Common myeloid progenitor, CD34-positive (primary cell): ENCODE data around the gene NDUFA3.

ENCODE experiments used
- CTCF ChIA-PET: fragments of 350-600 bp; sonication (Branson Sonifier 250); formaldehyde crosslinking; loops from one replicate; lab custom pipeline; 2021; ENCODE audit warnings: antibody characterized with exemption; lab: Charles Lee
- POLR2A ChIA-PET: fragments of 350-600 bp; sonication (Branson Sonifier 250); formaldehyde crosslinking; loops from one replicate; lab custom pipeline; 2021; ENCODE audit warnings: antibody characterized with exemption; lab: Charles Lee
- DNase-seq, 3 donors: peaks; one replicate each; pipeline versions ENCODE4 v3.0.0 to v3.0.0-alpha.2; 2013
- H3K27ac ChIP-seq, 2 experiments: 1 replicate in 1 of 2; 2 replicates in 1 of 2; pipeline ENCODE4 v1.7.0; 2013; ENCODE audit warnings: inconsistent platforms in 2 of 2, low read length in 2 of 2, mild to moderate bottlenecking in 2 of 2, low read depth in 1 of 2, moderate library complexity in 1 of 2; ENCODE audit not compliant: severe bottlenecking in 2 of 2, insufficient read depth in 1 of 2, poor library complexity in 1 of 2
- H3K27me3 ChIP-seq, 5 experiments: replicated peaks in 2 of 5; 1 replicate in 3 of 5; 2 replicates in 2 of 5; pipeline versions ENCODE4 v1.6.1 to v1.7.0; 2013; ENCODE audit warnings: low read length in 4 of 5, mild to moderate bottlenecking in 2 of 5, moderate library complexity in 2 of 5, inconsistent platforms in 1 of 5; ENCODE audit not compliant: insufficient read depth in 5 of 5, control insufficient read depth in 4 of 5
- H3K36me3 ChIP-seq, 4 experiments: 1 replicate in 2 of 4; 2 replicates in 2 of 4; pipeline versions ENCODE4 v1.6.1 to v1.7.0; 2013; ENCODE audit warnings: low read length in 3 of 4, control low read depth in 1 of 4, mild to moderate bottlenecking in 1 of 4; ENCODE audit not compliant: control insufficient read depth in 4 of 4, insufficient read depth in 4 of 4
- H3K4me1 ChIP-seq, 4 experiments: 1 replicate in 3 of 4; 2 replicates in 1 of 4; pipeline versions ENCODE4 v1.6.1 to v1.7.1; 2013; ENCODE audit warnings: low read length in 3 of 4, mild to moderate bottlenecking in 3 of 4, control low read depth in 1 of 4, inconsistent platforms in 1 of 4, moderate library complexity in 1 of 4; ENCODE audit not compliant: control insufficient read depth in 4 of 4, insufficient read depth in 4 of 4; ENCODE audit errors: control extremely low read depth in 1 of 4
- H3K4me3 ChIP-seq, 7 experiments: 1 replicate in 4 of 7; 2 replicates in 3 of 7; pipeline versions ENCODE4 v1.5.1 to v1.7.0; 2013; ENCODE audit warnings: mild to moderate bottlenecking in 7 of 7, low read length in 6 of 7, moderate library complexity in 6 of 7, inconsistent platforms in 2 of 7, low read depth in 2 of 7, control low read depth in 1 of 7; ENCODE audit not compliant: insufficient read depth in 4 of 7, control insufficient read depth in 1 of 7; ENCODE audit errors: extremely low read depth in 1 of 7
- H3K9me3 ChIP-seq, 5 experiments: 1 replicate in 4 of 5; 2 replicates in 1 of 5; pipeline versions ENCODE4 v1.6.1 to v1.7.1; 2013; ENCODE audit warnings: low read length in 4 of 5, mild to moderate bottlenecking in 2 of 5, inconsistent platforms in 1 of 5, low read depth in 1 of 5, moderate library complexity in 1 of 5; ENCODE audit not compliant: control insufficient read depth in 4 of 5, insufficient read depth in 2 of 5; ENCODE audit errors: control extremely low read depth in 1 of 5
- WGBS: methylation state at CpG from one replicate; pipeline ENCODE4 v1.1.5; 2013; ENCODE audit not compliant: insufficient coverage; 5-methylcytosine and 5-hydroxymethylcytosine counted together

NDUFA3 gene

DNA sequence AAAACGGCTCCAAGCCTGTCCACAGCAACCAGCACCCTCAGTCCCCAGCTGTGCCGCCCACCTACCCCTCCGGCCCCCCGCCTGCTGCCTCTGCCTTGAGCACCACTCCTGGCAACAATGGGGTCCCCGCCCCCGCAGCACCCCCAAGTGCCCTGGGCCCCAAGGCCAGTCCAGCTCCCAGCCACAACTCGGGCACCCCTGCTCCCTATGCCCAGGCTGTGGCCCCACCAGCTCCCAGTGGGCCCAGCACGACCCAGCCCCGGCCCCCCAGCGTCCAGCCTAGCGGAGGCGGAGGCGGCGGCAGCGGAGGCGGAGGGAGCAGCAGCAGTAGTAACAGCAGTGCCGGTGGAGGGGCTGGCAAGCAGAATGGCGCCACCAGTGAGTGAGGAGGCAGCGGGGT is 45.5 kb downstream of the NDUFA3 start:
- Histone ChIP-seq H3K4me3 (no peak overlapping the region), H3K4me1 (no peaks in the 10 kb centered on the region), H3K27me3 (no peaks in the 10 kb centered on the region), H3K36me3 (peaks cover 11 to 97% (median 81%) of the 10 kb centered on the region in 4 experiments), H3K9me3 (no peaks in the 10 kb centered on the region), H3K27ac (no peak overlapping the region)
- ChIA-PET POLR2A (no interaction called here), CTCF (interaction anchor here (1.1 to 3.5 kb wide), 2 partner anchors 11 kb away, joined by 3 to 11 read pairs; partner anchors contain the start of gene LENG1)
- DNase-seq = no peak
- WGBS = 95% methylated on average over 18 of the region's 19 CpGs

GRCh38 chr19:54149021-54149812 is 46.6 kb downstream of the NDUFA3 start:
- DNase-seq = no peak
- WGBS = 96% methylated on average over 8 of the region's 12 CpGs
- Histone ChIP-seq H3K27ac (no peak overlapping the region), H3K4me3 (no peak overlapping the region), H3K9me3 (no peaks in the 10 kb centered on the region), H3K4me1 (no peaks in the 10 kb centered on the region), H3K27me3 (no peaks in the 10 kb centered on the region), H3K36me3 (peaks cover 1 to 97% (median 81%) of the 10 kb centered on the region in 4 experiments)
- CTCF ChIA-PET = interaction anchor here (1.0 to 3.5 kb wide), 3 partner anchors 10 to 30 kb away, joined by 3 to 11 read pairs (median 3); partner anchors contain the start of gene LENG1
- POLR2A ChIA-PET = interaction anchor here (0.8 kb wide), 2 partner anchors 10 to 12 kb away, joined by 3 read pairs; partner anchors contain the start of gene CNOT3

- Histone ChIP-seq H3K9me3 (no peaks in the 10 kb centered on the region), H3K4me1 (peaks cover 0 to 8% (median 0%) of the 10 kb centered on the region in 4 experiments), H3K27me3 (no peaks in the 10 kb centered on the region), H3K4me3 (no peak overlapping the region), H3K27ac (no peak overlapping the region), H3K36me3 (peaks cover 0 to 97% (median 77%) of the 10 kb centered on the region in 4 experiments)
- POLR2A ChIA-PET = no interaction called here
- no peak for DNase-seq
- CTCF ChIA-PET = interaction anchor here (3.5 kb wide), 1 partner anchor 7 kb away, joined by 11 read pairs; the partner anchor contains the start of gene LENG1
- WGBS = 94% methylated on average over 23 of the region's 23 CpGs
Measured at GRCh38 chr19:54151362-54152035, 48.8 kb downstream of the NDUFA3 start.

GRCh38 chr19:54152267-54152666 is 49.6 kb downstream of the NDUFA3 start:
- no peaks in the 10 kb centered on the region for H3K9me3 ChIP-seq
- DNase-seq = no peak
- no peak overlapping the region for H3K4me3 ChIP-seq
- H3K4me1 ChIP-seq = peaks cover 0 to 8% (median 0%) of the 10 kb centered on the region in 4 experiments
- no peaks in the 10 kb centered on the region for H3K27me3 ChIP-seq
- POLR2A ChIA-PET = no interaction called here
- H3K27ac ChIP-seq = no peak overlapping the region
- 95% methylated on average over 8 of the region's 12 CpGs for WGBS
- H3K36me3 ChIP-seq = peaks cover 2 to 97% (median 73%) of the 10 kb centered on the region in 4 experiments
- CTCF ChIA-PET = no interaction called here

DNA sequence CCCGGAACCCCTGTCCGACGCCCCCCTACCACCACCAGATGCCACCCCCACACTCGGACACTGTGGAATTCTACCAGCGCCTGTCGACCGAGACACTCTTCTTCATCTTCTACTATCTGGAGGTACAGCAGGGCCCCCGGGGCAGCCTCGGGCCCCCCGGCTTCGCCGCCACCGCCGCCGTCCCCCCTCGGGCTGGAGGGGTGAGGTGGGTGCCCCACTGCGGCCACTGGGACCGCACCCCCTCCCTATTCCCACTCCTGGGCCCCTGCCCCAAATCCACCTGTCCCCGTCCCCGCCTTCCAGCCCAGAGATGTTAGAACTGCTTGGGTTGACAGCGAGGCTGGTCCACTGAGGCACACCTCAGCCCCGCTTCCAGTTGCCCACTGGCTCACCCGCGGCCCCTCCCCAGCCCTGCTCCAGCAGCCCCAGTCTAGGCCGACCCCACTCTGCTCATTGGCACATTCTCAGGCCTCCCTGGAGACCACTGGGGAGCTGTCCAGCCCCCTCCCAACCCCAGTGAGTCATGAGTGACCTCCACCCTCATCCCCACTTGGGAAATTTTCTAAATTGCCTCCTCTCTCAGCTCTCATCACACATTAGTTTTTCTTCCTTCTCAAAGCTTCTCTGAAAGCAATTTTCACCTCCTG is 50.3 kb downstream of the NDUFA3 start:
- DNase-seq = no peak
- Histone ChIP-seq H3K4me1 (peaks cover 0 to 8% (median under 1%) of the 10 kb centered on the region in 4 experiments), H3K27me3 (no peaks in the 10 kb centered on the region), H3K27ac (no peak overlapping the region), H3K9me3 (no peaks in the 10 kb centered on the region), H3K4me3 (no peak overlapping the region), H3K36me3 (peaks cover 2 to 97% (median 72%) of the 10 kb centered on the region in 4 experiments)
- WGBS = 97% methylated on average over 7 of the region's 25 CpGs
- ChIA-PET CTCF (no interaction called here), POLR2A (no interaction called here)

- DNase-seq = no peak
- ChIA-PET CTCF (no interaction called here), POLR2A (no interaction called here)
- H3K4me3 ChIP-seq = no peak overlapping the region
- peaks cover 0 to 15% (median 8%) of the 10 kb centered on the region in 4 experiments for H3K4me1 ChIP-seq
- 95% methylated on average over 9 of the region's 10 CpGs for WGBS
- H3K9me3 ChIP-seq = no peaks in the 10 kb centered on the region
- no peak overlapping the region for H3K27ac ChIP-seq
- peaks cover 2 to 90% (median 69%) of the 10 kb centered on the region in 4 experiments for H3K36me3 ChIP-seq
- no peaks in the 10 kb centered on the region for H3K27me3 ChIP-seq
Measured at GRCh38 chr19:54153731-54154326, 51.2 kb downstream of the NDUFA3 start.
